SK-N-SH treated with all-trans-retinoic acid at 6 μM for 48 hours (cell line): ENCODE results near the gene MACF1.
A peak's percentile ranks its signal among the peaks of the same experiment; 100 is the strongest.

Source experiments
- ATAC-seq: fragments of 200-7000 bp; cut with Tn5 transposase; 3 replicates; pipeline ENCODE4 v1.9.1; 2020; ENCODE audit warnings: mild to moderate bottlenecking, moderate library complexity
- ARNTL ChIP-seq: fragments of 450-650 bp; formaldehyde crosslinking; IDR thresholded peaks from 2 replicates; pipeline ENCODE4 v1.5.0; 2020; ENCODE audit warnings: low read depth, mild to moderate bottlenecking, moderate library complexity, borderline replicate concordance
- BACH2 ChIP-seq: fragments of 250-450 bp; sonication (Bioruptor Pico); IDR thresholded peaks from 2 replicates; pipeline ENCODE4 v1.9.0; 2021; ENCODE audit warnings: mild to moderate bottlenecking, borderline replicate concordance
- CSDC2 ChIP-seq: fragments of 250-450 bp; sonication (Bioruptor Pico); IDR thresholded peaks from 2 replicates; pipeline ENCODE4 v1.5.0; 2020; ENCODE audit warnings: mild to moderate bottlenecking, moderate library complexity
- ESRRG ChIP-seq: fragments of 250-450 bp; sonication (Bioruptor Pico); IDR thresholded peaks from 2 replicates; pipeline ENCODE4 v1.6.1; 2021; ENCODE audit warnings: mild to moderate bottlenecking
- GLIS3 ChIP-seq: fragments of 250-450 bp; sonication (Bioruptor Pico); IDR thresholded peaks from 2 replicates; pipeline ENCODE4 v1.5.0; 2020; ENCODE audit warnings: mild to moderate bottlenecking, moderate library complexity
- ISL1 ChIP-seq: fragments of 250-450 bp; sonication (Bioruptor Pico); IDR thresholded peaks from 2 replicates; pipeline ENCODE4 v2.1.2; 2022; ENCODE audit warnings: mild to moderate bottlenecking, moderate library complexity
- OSR1 ChIP-seq: fragments of 250-450 bp; sonication (Bioruptor Pico); IDR thresholded peaks from 2 replicates; pipeline ENCODE4 v1.8.0; 2022; ENCODE audit warnings: moderate library complexity, mild to moderate bottlenecking, inconsistent platforms
- PPARA ChIP-seq: fragments of 250-450 bp; sonication (Bioruptor Pico); IDR thresholded peaks from 2 replicates; pipeline ENCODE4 v1.5.0; 2020; ENCODE audit warnings: mild to moderate bottlenecking, borderline replicate concordance
- SNAI2 ChIP-seq: fragments of 250-450 bp; sonication (Bioruptor Pico); IDR thresholded peaks from 2 replicates; pipeline ENCODE4 v1.5.0; 2020; ENCODE audit warnings: mild to moderate bottlenecking, moderate library complexity
- TCF4 ChIP-seq: fragments of 250-450 bp; sonication (Bioruptor Pico); IDR thresholded peaks from 2 replicates; pipeline ENCODE4 v1.8.0; 2021; ENCODE audit warnings: mild to moderate bottlenecking, moderate library complexity, borderline replicate concordance
- TOX ChIP-seq: fragments of 250-450 bp; sonication (Bioruptor Pico); IDR thresholded peaks from 2 replicates; pipeline ENCODE4 v1.8.0; 2021; ENCODE audit warnings: mild to moderate bottlenecking, moderate library complexity, borderline replicate concordance
- ZC3H10 ChIP-seq: fragments of 250-450 bp; sonication (Bioruptor Pico); IDR thresholded peaks from 2 replicates; pipeline ENCODE4 v1.5.1; 2021; ENCODE audit warnings: mild to moderate bottlenecking, moderate library complexity
- ZFP3 ChIP-seq: fragments of 250-450 bp; sonication (Bioruptor Pico); IDR thresholded peaks from 2 replicates; pipeline ENCODE4 v1.5.0; 2020; ENCODE audit warnings: mild to moderate bottlenecking, moderate library complexity
- ZFP30 ChIP-seq: fragments of 450-650 bp; formaldehyde crosslinking; IDR thresholded peaks from 2 replicates; pipeline ENCODE4 v1.5.0; 2022; ENCODE audit warnings: mild to moderate bottlenecking, moderate library complexity
- ZNF565 ChIP-seq: fragments of 450-650 bp; formaldehyde crosslinking; conservative IDR thresholded peaks from 2 replicates; pipeline ENCODE4 v1.5.0; 2020; ENCODE audit warnings: low read depth, mild to moderate bottlenecking, moderate library complexity
- ZNF70 ChIP-seq: fragments of 450-650 bp; formaldehyde crosslinking; IDR thresholded peaks from 2 replicates; pipeline ENCODE4 v1.5.0; 2020; ENCODE audit warnings: mild to moderate bottlenecking, moderate library complexity
- ZNF8 ChIP-seq: fragments of 450-650 bp; formaldehyde crosslinking; IDR thresholded peaks from 2 replicates; pipeline ENCODE4 v1.5.0; 2020; ENCODE audit warnings: mild to moderate bottlenecking, moderate library complexity
- TF ChIP-seq, protein P1 (sequence below): fragments of 250-450 bp; sonication (Bioruptor Pico); IDR thresholded peaks from 2 replicates; pipeline ENCODE4 v1.8.0; 2020; ENCODE audit warnings: mild to moderate bottlenecking, moderate library complexity, borderline replicate concordance
- TF ChIP-seq, protein P2 (sequence below): fragments of 250-450 bp; sonication (Bioruptor Pico); IDR thresholded peaks from 2 replicates; pipeline ENCODE4 v1.5.0; 2020; ENCODE audit warnings: mild to moderate bottlenecking, moderate library complexity
- TF ChIP-seq, protein P3 (sequence below): fragments of 250-450 bp; sonication (Bioruptor Pico); IDR thresholded peaks from 2 replicates; pipeline ENCODE4 v1.8.0; 2021; ENCODE audit warnings: low read depth, mild to moderate bottlenecking, moderate library complexity, borderline replicate concordance
- TF ChIP-seq, protein P4 (sequence below): fragments of 250-450 bp; sonication (Bioruptor Pico); IDR thresholded peaks from 2 replicates; pipeline ENCODE4 v1.5.1; 2020; ENCODE audit warnings: low read depth, mild to moderate bottlenecking, moderate library complexity

The MACF1 gene

DNA sequence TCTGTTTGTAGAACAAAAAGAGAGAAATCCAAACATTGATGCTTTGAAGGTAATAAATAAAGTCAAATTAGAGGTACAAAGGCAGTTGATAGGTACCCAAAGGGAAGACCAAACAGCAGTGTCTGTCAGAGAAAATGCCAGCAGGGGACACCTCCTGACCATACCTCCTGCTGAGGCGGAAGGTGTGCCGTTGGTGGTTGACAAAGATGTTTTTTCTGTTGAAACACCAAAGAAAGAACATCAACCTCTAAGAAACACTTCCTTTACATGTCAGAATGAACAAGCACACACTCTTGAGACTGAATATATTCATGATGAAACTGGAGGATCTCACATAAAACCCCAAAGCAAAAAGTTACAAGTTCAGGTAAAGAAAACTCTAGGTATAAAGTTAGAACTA lies 128.3 kb downstream of the MACF1 start:
- TF ChIP-seq ZNF70 = no peak
- TF ChIP-seq ZFP30 = no peak
- TF ChIP-seq, protein P1, sequence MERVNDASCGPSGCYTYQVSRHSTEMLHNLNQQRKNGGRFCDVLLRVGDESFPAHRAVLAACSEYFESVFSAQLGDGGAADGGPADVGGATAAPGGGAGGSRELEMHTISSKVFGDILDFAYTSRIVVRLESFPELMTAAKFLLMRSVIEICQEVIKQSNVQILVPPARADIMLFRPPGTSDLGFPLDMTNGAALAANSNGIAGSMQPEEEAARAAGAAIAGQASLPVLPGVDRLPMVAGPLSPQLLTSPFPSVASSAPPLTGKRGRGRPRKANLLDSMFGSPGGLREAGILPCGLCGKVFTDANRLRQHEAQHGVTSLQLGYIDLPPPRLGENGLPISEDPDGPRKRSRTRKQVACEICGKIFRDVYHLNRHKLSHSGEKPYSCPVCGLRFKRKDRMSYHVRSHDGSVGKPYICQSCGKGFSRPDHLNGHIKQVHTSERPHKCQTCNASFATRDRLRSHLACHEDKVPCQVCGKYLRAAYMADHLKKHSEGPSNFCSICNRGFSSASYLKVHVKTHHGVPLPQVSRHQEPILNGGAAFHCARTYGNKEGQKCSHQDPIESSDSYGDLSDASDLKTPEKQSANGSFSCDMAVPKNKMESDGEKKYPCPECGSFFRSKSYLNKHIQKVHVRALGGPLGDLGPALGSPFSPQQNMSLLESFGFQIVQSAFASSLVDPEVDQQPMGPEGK (CRISPR knock-in tag) = no peak
- TF ChIP-seq CSDC2 (CRISPR knock-in tag) = no peak
- TF ChIP-seq BACH2 (CRISPR knock-in tag) = no peak
- TF ChIP-seq OSR1 = no peak
- TF ChIP-seq, protein P2, sequence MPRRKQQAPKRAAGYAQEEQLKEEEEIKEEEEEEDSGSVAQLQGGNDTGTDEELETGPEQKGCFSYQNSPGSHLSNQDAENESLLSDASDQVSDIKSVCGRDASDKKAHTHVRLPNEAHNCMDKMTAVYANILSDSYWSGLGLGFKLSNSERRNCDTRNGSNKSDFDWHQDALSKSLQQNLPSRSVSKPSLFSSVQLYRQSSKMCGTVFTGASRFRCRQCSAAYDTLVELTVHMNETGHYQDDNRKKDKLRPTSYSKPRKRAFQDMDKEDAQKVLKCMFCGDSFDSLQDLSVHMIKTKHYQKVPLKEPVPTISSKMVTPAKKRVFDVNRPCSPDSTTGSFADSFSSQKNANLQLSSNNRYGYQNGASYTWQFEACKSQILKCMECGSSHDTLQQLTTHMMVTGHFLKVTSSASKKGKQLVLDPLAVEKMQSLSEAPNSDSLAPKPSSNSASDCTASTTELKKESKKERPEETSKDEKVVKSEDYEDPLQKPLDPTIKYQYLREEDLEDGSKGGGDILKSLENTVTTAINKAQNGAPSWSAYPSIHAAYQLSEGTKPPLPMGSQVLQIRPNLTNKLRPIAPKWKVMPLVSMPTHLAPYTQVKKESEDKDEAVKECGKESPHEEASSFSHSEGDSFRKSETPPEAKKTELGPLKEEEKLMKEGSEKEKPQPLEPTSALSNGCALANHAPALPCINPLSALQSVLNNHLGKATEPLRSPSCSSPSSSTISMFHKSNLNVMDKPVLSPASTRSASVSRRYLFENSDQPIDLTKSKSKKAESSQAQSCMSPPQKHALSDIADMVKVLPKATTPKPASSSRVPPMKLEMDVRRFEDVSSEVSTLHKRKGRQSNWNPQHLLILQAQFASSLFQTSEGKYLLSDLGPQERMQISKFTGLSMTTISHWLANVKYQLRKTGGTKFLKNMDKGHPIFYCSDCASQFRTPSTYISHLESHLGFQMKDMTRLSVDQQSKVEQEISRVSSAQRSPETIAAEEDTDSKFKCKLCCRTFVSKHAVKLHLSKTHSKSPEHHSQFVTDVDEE (CRISPR knock-in tag) = no peak
- TF ChIP-seq ARNTL (CRISPR knock-in tag) = no peak
- TF ChIP-seq GLIS3 (CRISPR knock-in tag) = no peak
- TF ChIP-seq TCF4 (CRISPR knock-in tag) = no peak
- TF ChIP-seq, protein P3, sequence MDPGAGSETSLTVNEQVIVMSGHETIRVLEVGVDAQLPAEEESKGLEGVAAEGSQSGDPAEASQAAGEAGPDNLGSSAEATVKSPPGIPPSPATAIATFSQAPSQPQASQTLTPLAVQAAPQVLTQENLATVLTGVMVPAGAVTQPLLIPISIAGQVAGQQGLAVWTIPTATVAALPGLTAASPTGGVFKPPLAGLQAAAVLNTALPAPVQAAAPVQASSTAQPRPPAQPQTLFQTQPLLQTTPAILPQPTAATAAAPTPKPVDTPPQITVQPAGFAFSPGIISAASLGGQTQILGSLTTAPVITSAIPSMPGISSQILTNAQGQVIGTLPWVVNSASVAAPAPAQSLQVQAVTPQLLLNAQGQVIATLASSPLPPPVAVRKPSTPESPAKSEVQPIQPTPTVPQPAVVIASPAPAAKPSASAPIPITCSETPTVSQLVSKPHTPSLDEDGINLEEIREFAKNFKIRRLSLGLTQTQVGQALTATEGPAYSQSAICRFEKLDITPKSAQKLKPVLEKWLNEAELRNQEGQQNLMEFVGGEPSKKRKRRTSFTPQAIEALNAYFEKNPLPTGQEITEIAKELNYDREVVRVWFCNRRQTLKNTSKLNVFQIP (CRISPR knock-in tag) = no peak
- TF ChIP-seq SNAI2 (CRISPR knock-in tag) = no peak
- no peak for TF ChIP-seq ISL1
- TF ChIP-seq, protein P4, sequence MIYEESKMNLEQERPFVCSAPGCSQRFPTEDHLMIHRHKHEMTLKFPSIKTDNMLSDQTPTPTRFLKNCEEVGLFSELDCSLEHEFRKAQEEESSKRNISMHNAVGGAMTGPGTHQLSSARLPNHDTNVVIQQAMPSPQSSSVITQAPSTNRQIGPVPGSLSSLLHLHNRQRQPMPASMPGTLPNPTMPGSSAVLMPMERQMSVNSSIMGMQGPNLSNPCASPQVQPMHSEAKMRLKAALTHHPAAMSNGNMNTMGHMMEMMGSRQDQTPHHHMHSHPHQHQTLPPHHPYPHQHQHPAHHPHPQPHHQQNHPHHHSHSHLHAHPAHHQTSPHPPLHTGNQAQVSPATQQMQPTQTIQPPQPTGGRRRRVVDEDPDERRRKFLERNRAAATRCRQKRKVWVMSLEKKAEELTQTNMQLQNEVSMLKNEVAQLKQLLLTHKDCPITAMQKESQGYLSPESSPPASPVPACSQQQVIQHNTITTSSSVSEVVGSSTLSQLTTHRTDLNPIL (CRISPR knock-in tag) = no peak
- TF ChIP-seq ZC3H10 (CRISPR knock-in tag) = no peak
- no peak for TF ChIP-seq ZNF8 (CRISPR knock-in tag)
- TF ChIP-seq PPARA (CRISPR knock-in tag) = no peak
- ATAC-seq = no peak

DNA sequence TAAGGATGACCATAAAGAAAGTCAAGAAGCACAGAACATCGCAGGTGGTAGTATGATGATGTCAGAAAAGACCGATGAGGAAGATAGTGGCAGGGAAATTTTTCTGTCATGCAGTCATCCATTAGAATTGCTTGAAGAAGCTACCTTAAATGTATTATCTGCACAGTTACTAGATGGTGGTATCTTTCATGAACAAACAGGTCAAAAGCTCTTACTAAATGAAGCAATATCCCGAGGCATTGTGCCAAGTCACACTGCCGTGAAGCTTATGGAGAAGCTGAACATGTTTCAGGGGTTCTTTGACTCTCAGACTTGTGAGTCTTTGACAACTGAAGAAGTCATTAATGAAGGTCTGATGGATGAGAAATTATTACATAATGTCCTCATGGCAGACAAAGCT lies 128.8 kb downstream of the MACF1 start:
- no peak for ATAC-seq
- peak; percentile 27 for TF ChIP-seq ISL1
- TF ChIP-seq, protein P1 (CRISPR knock-in tag) = no peak
- TF ChIP-seq, all 23 proteins: peak for 1

DNA sequence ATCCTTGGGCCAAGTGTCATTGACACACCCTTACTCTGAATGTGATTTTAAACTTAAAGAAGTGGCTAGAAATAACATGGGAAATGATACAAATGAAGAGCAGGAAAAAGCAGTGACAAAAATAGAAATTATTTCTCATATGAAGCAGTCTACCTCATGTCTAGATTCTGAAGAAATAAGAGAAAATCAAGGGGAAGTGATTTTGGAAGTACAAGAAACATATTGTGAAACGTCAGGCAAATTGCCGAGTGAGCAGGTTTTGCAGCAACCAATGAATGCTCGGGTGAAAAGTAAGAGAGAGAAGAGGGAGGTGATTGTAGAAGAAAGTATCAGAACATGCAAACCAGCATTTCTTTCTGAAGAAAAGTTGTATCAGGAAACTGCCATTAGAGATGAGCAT lies 130.7 kb downstream of the MACF1 start:
- no peak for ATAC-seq
- no peak for TF ChIP-seq CSDC2 (CRISPR knock-in tag)
- TF ChIP-seq TCF4 (CRISPR knock-in tag) = no peak
- TF ChIP-seq, protein P2 (CRISPR knock-in tag) = no peak
- TF ChIP-seq ZFP3 (CRISPR knock-in tag) = no peak
- TF ChIP-seq ARNTL (CRISPR knock-in tag) = no peak
- TF ChIP-seq ESRRG (CRISPR knock-in tag) = no peak
- TF ChIP-seq, protein P1 (CRISPR knock-in tag) = no peak
- TF ChIP-seq ISL1 = no peak
- no peak for TF ChIP-seq ZNF565 (CRISPR knock-in tag)
- no peak for TF ChIP-seq BACH2 (CRISPR knock-in tag)
- TF ChIP-seq, protein P3 (CRISPR knock-in tag) = no peak
- no peak for TF ChIP-seq TOX (CRISPR knock-in tag)
- no peak for TF ChIP-seq GLIS3 (CRISPR knock-in tag)
- TF ChIP-seq PPARA (CRISPR knock-in tag) = no peak
